HCT116 (cell line): ENCODE data around the gene PODNL1. TPM values are rescaled to one million over a fixed set of nuclear protein-coding genes. Genes with fewer than 3 reads are reported as not detected.

Experiments used
- ATAC-seq: fragments of 200-7000 bp; cut with Tn5 transposase; 2 replicates; pipeline ENCODE4 v1.9.1; 2020; ENCODE audit warnings: mild to moderate bottlenecking, moderate library complexity
- BruUV-seq: library from RNA; stranded (reverse); fragments of 400-500 nt; replicated peaks from 2 replicates; lab custom pipeline; 2021; lab: Mats Ljungman, UMichigan
- CTCF ChIA-PET: fragments of 300-600 bp; sonication (Branson Sonifier 250); formaldehyde crosslinking; loops from one replicate; lab custom pipeline; 2021; ENCODE audit warnings: antibody characterized with exemption; lab: Charles Lee
- POLR2A ChIA-PET: fragments of 300-600, 350-600 bp; sonication (Branson Sonifier 250); formaldehyde crosslinking; loops from one replicate; lab custom pipeline; 2021; ENCODE audit warnings: antibody characterized with exemption; lab: Charles Lee
- RAD21 ChIA-PET, 2 experiments: fragments of 300-600 bp; sonication (Branson Sonifier 250); formaldehyde crosslinking; loops; one replicate each; lab custom pipeline; 2023; ENCODE audit warnings: low total read pairs in 2 of 2; ENCODE audit not compliant: uncharacterized antibody in 2 of 2, unreplicated experiment in 2 of 2, low non-redundant PET in 1 of 2; lab: Charles Lee
- DNase-seq: peaks from one replicate; pipeline ENCODE4 v3.0.0-alpha.2; 2010; ENCODE audit warnings: low read depth, low spot score
- H2AFZ ChIP-seq: fragments of 200-600 bp; shearing (Covaris generic), sonication (generic); 2 replicates; pipeline ENCODE4 v1.6.1; 2017; ENCODE audit warnings: low read depth, mixed run types, mixed read lengths, antibody characterized with exemption, low read length; ENCODE audit not compliant: poor library complexity, severe bottlenecking
- H3K27ac ChIP-seq: 2 replicates; pipeline ENCODE4 v1.5.1; 2012; ENCODE audit warnings: low read depth, low read length
- H3K27me3 ChIP-seq: fragments of 200-600 bp; sonication (generic); 2 replicates; pipeline ENCODE4 v1.6.1; 2016; ENCODE audit warnings: mixed run types, low read length, mixed read lengths; ENCODE audit not compliant: insufficient read depth
- H3K36me3 ChIP-seq, 2 experiments: fragments of 200-500 bp in 1 of 2; fragments of 200-600 bp in 1 of 2; sonication (Bioruptor generic) in 1 of 2; sonication (generic) in 1 of 2; 2 replicates each; pipeline versions ENCODE4 v1.5.1 to v1.6.1; 2014 to 2016; ENCODE audit warnings: low read length in 2 of 2, inconsistent platforms in 1 of 2, mixed read lengths in 1 of 2, mixed run types in 1 of 2; ENCODE audit not compliant: insufficient read depth in 2 of 2, control insufficient read depth in 1 of 2
- H3K4me1 ChIP-seq, 2 experiments: fragments of 200-600 bp in 1 of 2; sonication (generic) in 1 of 2; 2 replicates each; pipeline versions ENCODE4 v1.5.1 to v1.6.1; 2012 to 2017; ENCODE audit warnings: low read length in 2 of 2, inconsistent platforms in 1 of 2, mild to moderate bottlenecking in 1 of 2, mixed read lengths in 1 of 2, mixed run types in 1 of 2, moderate library complexity in 1 of 2; ENCODE audit not compliant: insufficient read depth in 2 of 2, control insufficient read depth in 1 of 2
- H3K4me2 ChIP-seq: fragments of 200-600 bp; sonication (generic); 2 replicates; pipeline ENCODE4 v1.6.1; 2017; ENCODE audit warnings: mixed run types, low read length, mixed read lengths
- H3K4me3 ChIP-seq, 2 experiments: fragments of 200-600 bp in 1 of 2; sonication (generic) in 1 of 2; replicated peaks in 1 of 2; 2 replicates each; pipeline ENCODE4 v1.5.1; 2011 to 2016; ENCODE audit warnings: low read length in 2 of 2, control low read depth in 1 of 2, low read depth in 1 of 2, mild to moderate bottlenecking in 1 of 2, mixed read lengths in 1 of 2, mixed run types in 1 of 2
- H3K79me2 ChIP-seq: fragments of 200-600 bp; sonication (generic); 2 replicates; pipeline ENCODE4 v1.6.1; 2017; ENCODE audit warnings: mild to moderate bottlenecking, mixed run types, low read length, moderate library complexity, mixed read lengths; ENCODE audit not compliant: insufficient read depth
- H3K9ac ChIP-seq: fragments of 200-600 bp; sonication (generic); 2 replicates; pipeline ENCODE4 v1.6.1; 2016; ENCODE audit warnings: low read length, mixed read lengths
- H3K9me2 ChIP-seq: fragments of 200-600 bp; sonication (generic), shearing (Covaris generic); 2 replicates; pipeline ENCODE4 v1.6.1; 2017; ENCODE audit warnings: mixed run types, mild to moderate bottlenecking, moderate library complexity; ENCODE audit not compliant: insufficient read depth
- H3K9me3 ChIP-seq, 2 experiments: fragments of 200-500 bp in 1 of 2; fragments of 200-600 bp in 1 of 2; sonication (Bioruptor generic) in 1 of 2; sonication (generic) in 1 of 2; 2 replicates each; pipeline ENCODE4 v1.6.1; 2014 to 2017; ENCODE audit warnings: low read length in 2 of 2, mixed read lengths in 2 of 2, inconsistent platforms in 1 of 2, low read depth in 1 of 2, mild to moderate bottlenecking in 1 of 2, mixed run types in 1 of 2, moderate library complexity in 1 of 2; ENCODE audit not compliant: control insufficient read depth in 1 of 2, insufficient read depth in 1 of 2
- H4K20me1 ChIP-seq: fragments of 200-600 bp; sonication (generic), shearing (Covaris generic); 2 replicates; pipeline ENCODE4 v1.6.1; 2017; ENCODE audit warnings: mixed run types, mild to moderate bottlenecking, moderate library complexity; ENCODE audit not compliant: insufficient read depth
- ATF3 ChIP-seq: IDR thresholded peaks from 2 replicates; pipeline ENCODE4 v1.6.1; 2012
- CBX3 ChIP-seq: IDR thresholded peaks from 2 replicates; pipeline ENCODE4 v1.6.1; 2012; ENCODE audit warnings: low read depth
- CTCF ChIP-seq, 3 experiments: fragments of 200-600 bp in 1 of 3; sonication (generic) in 1 of 3; IDR thresholded peaks in 2 of 3; conservative IDR thresholded peaks in 1 of 3; 2 replicates each; pipeline ENCODE4 v1.5.1; 2012 to 2017; ENCODE audit warnings: low read depth in 2 of 3, low read length in 2 of 3, antibody characterized with exemption in 1 of 3, borderline replicate concordance in 1 of 3, control low read depth in 1 of 3, mild to moderate bottlenecking in 1 of 3, mixed read lengths in 1 of 3, mixed run types in 1 of 3, moderate library complexity in 1 of 3; ENCODE audit not compliant: insufficient read depth in 1 of 3
- EGR1 ChIP-seq: IDR thresholded peaks from 2 replicates; pipeline ENCODE4 v1.6.1; 2012; ENCODE audit warnings: low read depth
- ELF1 ChIP-seq: IDR thresholded peaks from 2 replicates; pipeline ENCODE4 v1.6.1; 2012; ENCODE audit warnings: low read depth, borderline replicate concordance
- EZH2 ChIP-seq: fragments of 200-600 bp; sonication (generic); IDR thresholded peaks from 2 replicates; pipeline ENCODE4 v1.6.1; 2017; ENCODE audit warnings: antibody characterized with exemption, mixed run types
- EZH2phosphoT487 ChIP-seq: fragments of 200-600 bp; IDR thresholded peaks from 2 replicates; pipeline ENCODE4 v1.6.1; 2018; ENCODE audit warnings: antibody characterized with exemption, borderline replicate concordance
- FOSL1 ChIP-seq: IDR thresholded peaks from 2 replicates; pipeline ENCODE4 v1.6.1; 2012; ENCODE audit warnings: low read depth
- JUND ChIP-seq: IDR thresholded peaks from 2 replicates; pipeline ENCODE4 v1.6.1; 2012
- MAX ChIP-seq: IDR thresholded peaks from 2 replicates; pipeline ENCODE4 v1.6.1; 2012
- POLR2A ChIP-seq: IDR thresholded peaks from 2 replicates; pipeline ENCODE4 v1.7.0; 2011; ENCODE audit warnings: borderline replicate concordance; ENCODE audit not compliant: insufficient read depth, insufficient read length; ENCODE audit errors: extremely low read depth
- POLR2AphosphoS5 ChIP-seq: IDR thresholded peaks from 2 replicates; pipeline ENCODE4 v1.6.1; 2011; ENCODE audit warnings: mild to moderate bottlenecking, low read depth, low read length, moderate library complexity
- RAD21 ChIP-seq: IDR thresholded peaks from 2 replicates; pipeline ENCODE4 v1.6.1; 2012; ENCODE audit warnings: low read depth, mild to moderate bottlenecking
- REST ChIP-seq: IDR thresholded peaks from 2 replicates; pipeline ENCODE4 v1.6.1; 2012; ENCODE audit warnings: low read depth
- SIN3A ChIP-seq: IDR thresholded peaks from 2 replicates; pipeline ENCODE4 v1.6.1; 2012; ENCODE audit warnings: low read depth
- SP1 ChIP-seq: IDR thresholded peaks from 2 replicates; pipeline ENCODE4 v1.6.1; 2012; ENCODE audit warnings: low read depth
- YY1 ChIP-seq: IDR thresholded peaks from 2 replicates; pipeline ENCODE4 v1.6.1; 2011; ENCODE audit warnings: low read length, low read depth, moderate library complexity, mild to moderate bottlenecking; ENCODE audit not compliant: insufficient replicate concordance; ENCODE audit errors: extremely low read depth
- ZBTB33 ChIP-seq: IDR thresholded peaks from 2 replicates; pipeline ENCODE4 v1.6.1; 2011; ENCODE audit warnings: mild to moderate bottlenecking, low read length, moderate library complexity; ENCODE audit not compliant: insufficient replicate concordance; ENCODE audit errors: extremely low read depth
- ZFX ChIP-seq: fragments of 450-650 bp; IDR thresholded peaks from 2 replicates; pipeline ENCODE4 v1.6.1; 2017
- ZNF274 ChIP-seq: fragments of 200-500 bp; sonication (Bioruptor generic); IDR thresholded peaks from 2 replicates; pipeline ENCODE4 v1.6.1; 2014; ENCODE audit warnings: mild to moderate bottlenecking, low read depth, low read length, inconsistent platforms
- intact Hi-C: fragments of 100-400 bp; cut with micrococcal nuclease; formaldehyde crosslinking; loops from 2 replicates; pipeline ENCODE4 v1.10.0; 2022
- total RNA-seq: library from RNA; stranded (reverse); gene quantifications from one replicate; pipeline ENCODE4 v1.2.1, GENCODE V29; 2021; ENCODE audit not compliant: unreplicated experiment

PODNL1 gene
- total RNA-seq, 1 experiment from 2014 or later, result 0.71 TPM

GRCh38 chr19:13909430-13909829 lies 28.8 kb downstream of the PODNL1 start:
- RAD21 ChIA-PET, result no interaction called here
- H3K36me3 ChIP-seq, result peaks cover 4 to 12% of the 10 kb centered on the region in 2 experiments; a peak in 3 of 4 replicates
- TF ChIP-seq ZFX (no peak), ATF3 (no peak), REST (no peak), FOSL1 (no peak), ELF1 (no peak), EGR1 (no peak), YY1 (no peak), EZH2phosphoT487 (no peak), ZNF274 (no peak), EZH2 (no peak), POLR2AphosphoS5 (no peak), SP1 (no peak), CBX3 (no peak), CTCF (IDR thresholded peaks at IDR 0.05 in 2 of 3, conservative IDR thresholded peaks at IDR 0.05 in 1 of 3; ENCODE audit: borderline replicate concordance in 1 of 3, insufficient read depth in 1 of 3, low read depth in 2 of 3, low read length in 2 of 3) (no peak), RAD21 (no peak), POLR2A (no peak), SIN3A (no peak), MAX (no peak), ZBTB33 (no peak), JUND (no peak)
- TF ChIP-seq, all 23 proteins: peak for 0
- Histone ChIP-seq H3K9ac (no peak overlapping the region), H2AFZ (no peak overlapping the region), H3K27ac (no peak overlapping the region), H3K9me3 (no peaks in the 10 kb centered on the region), H3K9me2 (no peaks in the 10 kb centered on the region), H3K79me2 (peaks cover 5% of the 10 kb centered on the region), H3K27me3 (no peaks in the 10 kb centered on the region), H4K20me1 (no peaks in the 10 kb centered on the region), H3K4me2 (no peak overlapping the region), H3K4me1 (peaks cover 9 to 12% of the 10 kb centered on the region in 2 experiments; a peak in 2 of 4 replicates), H3K4me3 (no peak overlapping the region)
- BruUV-seq, result no TSS peak
- ChIA-PET CTCF (no interaction called here), POLR2A (no interaction called here)
- intact Hi-C loops, result no loop called here
- ATAC-seq, result no peak
- no peak for DNase-seq
